Measurements from ENCODE around the gene MRPL36.

DNA sequence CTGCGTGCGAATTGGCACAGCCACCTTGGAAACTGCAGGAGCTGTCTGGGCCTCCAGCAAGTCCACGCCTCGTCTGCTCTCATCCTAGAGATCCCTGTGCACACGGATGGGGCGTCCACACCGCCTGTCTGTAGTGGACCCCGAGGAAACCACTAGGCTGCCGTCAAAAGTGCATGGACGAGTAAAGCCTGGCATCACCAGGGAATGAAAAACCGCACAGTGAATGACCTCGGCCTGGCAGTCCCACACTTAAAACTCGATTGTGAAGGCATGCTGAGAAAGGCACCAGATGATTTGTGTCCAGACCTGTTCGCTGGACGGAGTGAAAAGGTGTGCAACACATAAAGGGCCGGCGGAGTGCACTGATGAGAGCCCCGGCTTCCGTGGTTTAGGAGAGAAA, 50.8 kb downstream of the MRPL36 start:
- TF ChIP-seq, protein P1, sequence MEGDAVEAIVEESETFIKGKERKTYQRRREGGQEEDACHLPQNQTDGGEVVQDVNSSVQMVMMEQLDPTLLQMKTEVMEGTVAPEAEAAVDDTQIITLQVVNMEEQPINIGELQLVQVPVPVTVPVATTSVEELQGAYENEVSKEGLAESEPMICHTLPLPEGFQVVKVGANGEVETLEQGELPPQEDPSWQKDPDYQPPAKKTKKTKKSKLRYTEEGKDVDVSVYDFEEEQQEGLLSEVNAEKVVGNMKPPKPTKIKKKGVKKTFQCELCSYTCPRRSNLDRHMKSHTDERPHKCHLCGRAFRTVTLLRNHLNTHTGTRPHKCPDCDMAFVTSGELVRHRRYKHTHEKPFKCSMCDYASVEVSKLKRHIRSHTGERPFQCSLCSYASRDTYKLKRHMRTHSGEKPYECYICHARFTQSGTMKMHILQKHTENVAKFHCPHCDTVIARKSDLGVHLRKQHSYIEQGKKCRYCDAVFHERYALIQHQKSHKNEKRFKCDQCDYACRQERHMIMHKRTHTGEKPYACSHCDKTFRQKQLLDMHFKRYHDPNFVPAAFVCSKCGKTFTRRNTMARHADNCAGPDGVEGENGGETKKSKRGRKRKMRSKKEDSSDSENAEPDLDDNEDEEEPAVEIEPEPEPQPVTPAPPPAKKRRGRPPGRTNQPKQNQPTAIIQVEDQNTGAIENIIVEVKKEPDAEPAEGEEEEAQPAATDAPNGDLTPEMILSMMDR (conservative IDR thresholded peaks at IDR 0.05), result no peak
- TF ChIP-seq ZFX (IDR thresholded peaks at IDR 0.05), result no peak

All from C4-2B (cell line).